LNCaP clone FGC (cell line): Measurements from ENCODE around the gene AKAP13.
"Not testable (repeated sequence)": the region's sequence is repeated elsewhere in the genome, so short reads cannot be mapped to it uniquely, and the experiment has no call there.

Experiments used
- DNase-seq: peaks from one replicate; pipeline ENCODE4 v3.0.0-alpha.2; 2011; ENCODE audit warnings: low read depth
- H3K4me3 ChIP-seq: 2 replicates; pipeline ENCODE4 v1.5.1; 2011; ENCODE audit warnings: mild to moderate bottlenecking, low read depth, low read length, control low read depth
- CTCF ChIP-seq: IDR thresholded peaks from 2 replicates; pipeline ENCODE4 v1.5.1; 2012; ENCODE audit warnings: mild to moderate bottlenecking; ENCODE audit not compliant: control insufficient read depth, insufficient read depth; ENCODE audit errors: extremely low read depth

AKAP13 gene

GRCh38 chr15:85336880-85337279 lies 43.5 kb upstream of the AKAP13 start:
- no peak for TF ChIP-seq CTCF
- H3K4me3 ChIP-seq: no peak overlapping the region
- DNase-seq: no peak

GRCh38 chr15:85337425-85338074 lies 42.9 kb upstream of the AKAP13 start:
- H3K4me3 ChIP-seq: no peak overlapping the region
- DNase-seq: no peak
- no peak for TF ChIP-seq CTCF

- no peak for DNase-seq
- no peak for TF ChIP-seq CTCF
- no peak overlapping the region for H3K4me3 ChIP-seq
These were observed 40.1 kb upstream of the AKAP13 start for GRCh38 chr15:85340321-85340665.

GRCh38 chr15:85340852-85341251 lies 39.6 kb upstream of the AKAP13 start:
- no peak overlapping the region for H3K4me3 ChIP-seq
- no peak for TF ChIP-seq CTCF
- no peak for DNase-seq

- H3K4me3 ChIP-seq, DNase-seq: not testable (repeated sequence)
These were observed 38.2 kb upstream of the AKAP13 start for GRCh38 chr15:85342163-85342562.

- H3K4me3 ChIP-seq: not testable (repeated sequence)
- peak; percentile 19 for DNase-seq
These were observed 37.0 kb upstream of the AKAP13 start for GRCh38 chr15:85343443-85343842.

GRCh38 chr15:85344241-85344640 lies 36.2 kb upstream of the AKAP13 start:
- not testable (repeated sequence) for H3K4me3 ChIP-seq, DNase-seq

GRCh38 chr15:85344653-85345114 lies 35.7 kb upstream of the AKAP13 start:
- not testable (repeated sequence) for H3K4me3 ChIP-seq, DNase-seq

GRCh38 chr15:85345196-85345918 lies 35.0 kb upstream of the AKAP13 start:
- not testable (repeated sequence) for DNase-seq, H3K4me3 ChIP-seq

- not testable (repeated sequence) for H3K4me3 ChIP-seq, DNase-seq
These were observed 33.8 kb upstream of the AKAP13 start for GRCh38 chr15:85346462-85347084.

GRCh38 chr15:85347264-85348047 lies 32.9 kb upstream of the AKAP13 start:
- H3K4me3 ChIP-seq, DNase-seq: not testable (repeated sequence)

GRCh38 chr15:85348048-85348766 lies 32.2 kb upstream of the AKAP13 start:
- not testable (repeated sequence) for H3K4me3 ChIP-seq, DNase-seq

- not testable (repeated sequence) for H3K4me3 ChIP-seq, DNase-seq
These were observed 31.3 kb upstream of the AKAP13 start for GRCh38 chr15:85349062-85349461.
